GM12878 (cell line): ENCODE measurements around the gene SOSTDC1. TPM values are rescaled to one million over a fixed set of nuclear protein-coding genes. Genes with fewer than 3 reads are reported as not detected.

Experiments used
- ATAC-seq: fragments of 200-7000 bp; cut with Tn5 transposase; 3 replicates; pipeline ENCODE4 v1.9.1; 2020; ENCODE audit warnings: mild to moderate bottlenecking, moderate library complexity
- BruUV-seq: library from RNA; stranded (reverse); fragments of 400-500 nt; replicated peaks from 2 replicates; lab custom pipeline; 2021; lab: Mats Ljungman, UMichigan
- CTCF ChIA-PET: fragments of 300-600 bp; sonication (Branson Sonifier 250); formaldehyde crosslinking; extraction: SDS; loops from one replicate; lab custom pipeline; 2021; ENCODE audit warnings: inconsistent platforms; lab: Yijun Ruan, JAX
- POLR2A ChIA-PET: fragments of 350-600 bp; formaldehyde crosslinking; extraction: SDS; loops from one replicate; lab custom pipeline; 2021; ENCODE audit warnings: inconsistent platforms; lab: Charles Lee
- RAD21 ChIA-PET: fragments of 300-600 bp; sonication (Branson Sonifier 250); formaldehyde crosslinking; loops from one replicate; lab custom pipeline; 2023; ENCODE audit warnings: antibody characterized with exemption; ENCODE audit not compliant: unreplicated experiment; lab: Charles Lee
- SMC1A ChIA-PET: fragments of 300-600 bp; sonication (Branson Sonifier 250); formaldehyde crosslinking; loops from one replicate; lab custom pipeline; 2023; ENCODE audit not compliant: unreplicated experiment, uncharacterized antibody; lab: Charles Lee
- DNase-seq: peaks from one replicate; pipeline ENCODE4 v3.0.0-alpha.2; 2011; ENCODE audit warnings: low read depth, low spot score
- FAIRE-seq: peaks from 3 replicates; lab custom pipeline; 2011; peaks lifted over from hg19 to GRCh38; lab: Jason Lieb, UNC
- H2AFZ ChIP-seq: 2 replicates; pipeline ENCODE4 v1.6.0; 2011; ENCODE audit warnings: low read depth, low read length, control low read depth; ENCODE audit not compliant: control insufficient read depth
- H3K27ac ChIP-seq: 2 replicates; pipeline ENCODE4 v1.5.1; 2011; ENCODE audit warnings: control low read depth; ENCODE audit not compliant: control insufficient read depth, insufficient read depth
- H3K27me3 ChIP-seq, 2 experiments: replicated peaks in 1 of 2; 2 replicates each; pipeline versions ENCODE4 v1.6.0 to v1.6.1; 2011; ENCODE audit warnings: low read length in 1 of 2; ENCODE audit not compliant: control insufficient read depth in 2 of 2, insufficient read depth in 2 of 2
- H3K36me3 ChIP-seq, 2 experiments: 2 replicates each; pipeline ENCODE4 v1.5.1; 2011; ENCODE audit warnings: low read length in 1 of 2; ENCODE audit not compliant: control insufficient read depth in 2 of 2, insufficient read depth in 2 of 2
- H3K4me1 ChIP-seq: 2 replicates; pipeline ENCODE4 v1.6.1; 2011; ENCODE audit warnings: mild to moderate bottlenecking, low read length, moderate library complexity, mixed read lengths; ENCODE audit not compliant: control insufficient read depth, insufficient read depth
- H3K4me2 ChIP-seq: 2 replicates; pipeline ENCODE4 v1.6.0; 2011; ENCODE audit warnings: control low read depth; ENCODE audit not compliant: control insufficient read depth, insufficient read depth
- H3K4me3 ChIP-seq: fragments of 200-600 bp; sonication (generic); 2 replicates; pipeline ENCODE4 v1.5.1; 2016
- H3K79me2 ChIP-seq: 2 replicates; pipeline ENCODE4 v1.6.0; 2011; ENCODE audit warnings: low read length; ENCODE audit not compliant: control insufficient read depth, insufficient read depth
- H3K9ac ChIP-seq: 2 replicates; pipeline ENCODE4 v1.8.0; 2011; ENCODE audit warnings: low read length, control low read depth, mixed read lengths; ENCODE audit not compliant: control insufficient read depth, insufficient read depth
- H3K9me3 ChIP-seq: replicated peaks from 3 replicates; pipeline ENCODE4 v1.5.1; 2011; ENCODE audit warnings: mild to moderate bottlenecking, low read length; ENCODE audit not compliant: control insufficient read depth, insufficient read depth
- H4K20me1 ChIP-seq: 2 replicates; pipeline ENCODE4 v1.6.0; 2011; ENCODE audit not compliant: control insufficient read depth, insufficient read depth
- ASH2L ChIP-seq: fragments of 300-600, 200-600 bp; sonication (generic); IDR thresholded peaks from 2 replicates; pipeline ENCODE4 v1.6.1; 2017; ENCODE audit warnings: low read depth, mild to moderate bottlenecking, borderline replicate concordance
- CREM ChIP-seq: IDR thresholded peaks from 2 replicates; pipeline ENCODE4 v1.6.1; 2014; ENCODE audit warnings: antibody characterized with exemption, low read depth
- EED ChIP-seq: sonication (generic); IDR thresholded peaks from 2 replicates; pipeline ENCODE4 v1.6.1; 2016; ENCODE audit warnings: antibody characterized with exemption, low read depth
- ETV6 ChIP-seq, 2 experiments: fragments of 450-650 bp in 1 of 2; IDR thresholded peaks in 1 of 2; conservative IDR thresholded peaks in 1 of 2; 2 replicates each; pipeline ENCODE4 v1.6.1; 2014; ENCODE audit warnings: antibody characterized with exemption in 1 of 2, borderline replicate concordance in 1 of 2, low read depth in 1 of 2, mild to moderate bottlenecking in 1 of 2, moderate library complexity in 1 of 2
- HDAC2 ChIP-seq: fragments of 200-600 bp; sonication (generic); IDR thresholded peaks from 2 replicates; pipeline ENCODE4 v1.6.1; 2017
- IKZF1 ChIP-seq: fragments of 450-650 bp; conservative IDR thresholded peaks from 2 replicates; pipeline ENCODE4 v1.6.1; 2017; ENCODE audit warnings: antibody characterized with exemption, mild to moderate bottlenecking
- IKZF2 ChIP-seq, 2 experiments: fragments of 450-650 bp; IDR thresholded peaks; 2 replicates each; pipeline ENCODE4 v1.6.1; 2017; ENCODE audit warnings: mild to moderate bottlenecking in 2 of 2, moderate library complexity in 2 of 2
- KLF5 ChIP-seq: fragments of 450-650 bp; IDR thresholded peaks from 2 replicates; pipeline ENCODE4 v1.6.1; 2014; ENCODE audit warnings: mild to moderate bottlenecking; ENCODE audit not compliant: partially characterized antibody
- MEF2A ChIP-seq: IDR thresholded peaks from 2 replicates; pipeline ENCODE4 v1.6.1; 2011; ENCODE audit warnings: low read depth, mild to moderate bottlenecking, low read length, moderate library complexity; ENCODE audit not compliant: insufficient read depth
- MLLT1 ChIP-seq: fragments of 450-650 bp; IDR thresholded peaks from 2 replicates; pipeline ENCODE4 v1.6.1; 2016; ENCODE audit warnings: mild to moderate bottlenecking
- MTA3 ChIP-seq: IDR thresholded peaks from 2 replicates; pipeline ENCODE4 v1.6.1; 2012; ENCODE audit warnings: low read length, inconsistent platforms, borderline replicate concordance
- NFYB ChIP-seq: IDR thresholded peaks from 2 replicates; pipeline ENCODE4 v1.6.1; 2011; ENCODE audit warnings: low read depth, mild to moderate bottlenecking, low read length, improper control_type of control experiment, moderate library complexity; ENCODE audit not compliant: insufficient read depth
- POLR2A ChIP-seq: IDR thresholded peaks from 2 replicates; pipeline ENCODE4 v1.6.1; 2011; ENCODE audit warnings: low read depth, mild to moderate bottlenecking, low read length
- POLR2AphosphoS5 ChIP-seq: IDR thresholded peaks from 2 replicates; pipeline ENCODE4 v1.6.1; 2011; ENCODE audit warnings: mild to moderate bottlenecking, low read length, inconsistent platforms
- RCOR1 ChIP-seq: conservative IDR thresholded peaks from 2 replicates; pipeline ENCODE4 v1.6.1; 2012; ENCODE audit warnings: low read depth, low read length, improper control_type of control experiment
- RELA ChIP-seq: fragments of 450-650 bp; IDR thresholded peaks from 2 replicates; pipeline ENCODE4 v1.8.0; 2014; ENCODE audit warnings: borderline replicate concordance; ENCODE audit not compliant: partially characterized antibody
- RFX5 ChIP-seq: IDR thresholded peaks from 2 replicates; pipeline ENCODE4 v1.6.1; 2011; ENCODE audit warnings: low read depth, low read length, improper control_type of control experiment
- SREBF1 ChIP-seq: IDR thresholded peaks from 2 replicates; pipeline ENCODE4 v1.6.1; 2012; ENCODE audit warnings: mild to moderate bottlenecking, low read length
- USF1 ChIP-seq: IDR thresholded peaks from 2 replicates; pipeline ENCODE4 v1.6.1; 2011; ENCODE audit warnings: borderline replicate concordance, low read depth, mild to moderate bottlenecking, moderate library complexity, mixed read lengths, low read length; ENCODE audit not compliant: insufficient read depth; ENCODE audit errors: extremely low read length
- in situ Hi-C: fragments of 300-500 bp; cut with MboI; formaldehyde crosslinking; loops from 9 replicates; pipeline ENCODE4 v1.14.3; 2018; ENCODE audit warnings: mixed read lengths
- intact Hi-C: fragments of 100-400 bp; cut with micrococcal nuclease; formaldehyde crosslinking; loops from one replicate; pipeline ENCODE4 v1.14.2; 2022; ENCODE audit not compliant: unreplicated experiment
- polyA plus RNA-seq, 11 experiments: library from polyadenylated mRNA; depleted of rRNA in 4 of 11; unstranded in 6 of 11; stranded (reverse) in 5 of 11; fragments of >200 nt; fragmentation: Nextera tagmentation in 4 of 11; fragmentation: Illumina TruSeq in 1 of 11; extraction: Ambion mirVana in 4 of 11; extraction: Trizol in 1 of 11; gene quantifications; 1 replicate in 1 of 11; 2 replicates in 10 of 11; pipeline versions ENCODE4 v1.2.1 to v1.2.3, GENCODE V29; 2011 to 2016; ENCODE audit warnings: inconsistent platforms in 2 of 11, missing spikeins in 2 of 11, low read depth in 1 of 11
- total RNA-seq, 4 experiments: library from RNA; depleted of rRNA in 3 of 4; stranded (reverse); fragments of >200 nt in 3 of 4; fragmentation: Illumina TruSeq in 1 of 4; extraction: Trizol in 1 of 4; gene quantifications; 2 replicates each; pipeline versions ENCODE4 v1.2.1 to v1.2.3, GENCODE V29; 2013 to 2021

Gene SOSTDC1
- total and polyA plus RNA-seq, 10 of the 15 experiments (the other 5 are each of a cell fraction or from before 2014, with no cell fraction given): not detected

- FAIRE-seq: no peak
- in situ Hi-C loops: no loop called here
Observed at GRCh38 chr7:16428182-16428581, 37.4 kb downstream of the SOSTDC1 start.

More at GRCh38 chr7:16428182-16428581, 37.4 kb downstream of the SOSTDC1 start:
- H4K20me1 ChIP-seq: no peaks in the 10 kb centered on the region
- RAD21 ChIA-PET: no interaction called here
- H3K36me3 ChIP-seq: no peaks in the 10 kb centered on the region
- TF ChIP-seq NFYB (no peak), IKZF2 (IDR thresholded peaks at IDR 0.05) (no peak), POLR2AphosphoS5 (no peak), RCOR1 (no peak), POLR2A (no peak), KLF5 (no peak), CREM (no peak), USF1 (no peak), EED (no peak), ASH2L (no peak), MTA3 (no peak), ETV6 (conservative IDR thresholded peaks at IDR 0.05 in 1 of 2, IDR thresholded peaks at IDR 0.05 in 1 of 2; ENCODE audit: borderline replicate concordance in 1 of 2, low read depth in 1 of 2) (no peak), IKZF1 (no peak), MEF2A (no peak), HDAC2 (no peak), RELA (no peak), MLLT1 (no peak), RFX5 (no peak), SREBF1 (no peak)
- CTCF ChIA-PET: no interaction called here
- BruUV-seq: no TSS peak
- H3K4me3 ChIP-seq: no peak overlapping the region
- no peak overlapping the region for H2AFZ ChIP-seq
- no peak overlapping the region for H3K4me2 ChIP-seq
- DNase-seq (no peak), ATAC-seq (no peak)
- SMC1A ChIA-PET: interaction anchor here (0.6 kb wide), 1 partner anchor 1335 kb away, joined by 3 read pairs; no protein-coding TSS in a partner anchor
- intact Hi-C loops: no loop called here
- no peaks in the 10 kb centered on the region for H3K27me3 ChIP-seq
- H3K79me2 ChIP-seq: no peaks in the 10 kb centered on the region
- no peak overlapping the region for H3K9ac ChIP-seq
- no peak overlapping the region for H3K27ac ChIP-seq
- H3K4me1 ChIP-seq: no peaks in the 10 kb centered on the region
- no peaks in the 10 kb centered on the region for H3K9me3 ChIP-seq
- POLR2A ChIA-PET: no interaction called here
